ENCODE measurements around the gene U2AF2. TPM values are rescaled to one million over a fixed set of nuclear protein-coding genes. Genes with fewer than 3 reads are reported as not detected.
A peak's percentile ranks its signal among the peaks of the same experiment; 100 is the strongest.

The U2AF2 gene
- total RNA-seq, 1 experiment from 2014 or later: 289 TPM

- DNase-seq: no peak
- no TSS peak for BruUV-seq (replicated peaks)
- Mint-ChIP-seq H3K9me3 (ENCODE audit: unreplicated experiment) (no peaks in the 10 kb centered on the region), H3K27ac (ENCODE audit: unreplicated experiment) (peak overlapping the region; percentile 91), H3K4me3 (ENCODE audit: unreplicated experiment) (peak overlapping the region; percentile 69), H3K36me3 (ENCODE audit: insufficient read depth, unreplicated experiment) (peaks cover 99% of the 10 kb centered on the region), H3K27me3 (ENCODE audit: insufficient read depth, unreplicated experiment) (no peaks in the 10 kb centered on the region), H3K4me1 (ENCODE audit: low read depth, unreplicated experiment) (peaks cover 39% of the 10 kb centered on the region)
- H3K4me1 ChIP-seq: peaks cover 37% of the 10 kb centered on the region
- TF ChIP-seq, protein P1, sequence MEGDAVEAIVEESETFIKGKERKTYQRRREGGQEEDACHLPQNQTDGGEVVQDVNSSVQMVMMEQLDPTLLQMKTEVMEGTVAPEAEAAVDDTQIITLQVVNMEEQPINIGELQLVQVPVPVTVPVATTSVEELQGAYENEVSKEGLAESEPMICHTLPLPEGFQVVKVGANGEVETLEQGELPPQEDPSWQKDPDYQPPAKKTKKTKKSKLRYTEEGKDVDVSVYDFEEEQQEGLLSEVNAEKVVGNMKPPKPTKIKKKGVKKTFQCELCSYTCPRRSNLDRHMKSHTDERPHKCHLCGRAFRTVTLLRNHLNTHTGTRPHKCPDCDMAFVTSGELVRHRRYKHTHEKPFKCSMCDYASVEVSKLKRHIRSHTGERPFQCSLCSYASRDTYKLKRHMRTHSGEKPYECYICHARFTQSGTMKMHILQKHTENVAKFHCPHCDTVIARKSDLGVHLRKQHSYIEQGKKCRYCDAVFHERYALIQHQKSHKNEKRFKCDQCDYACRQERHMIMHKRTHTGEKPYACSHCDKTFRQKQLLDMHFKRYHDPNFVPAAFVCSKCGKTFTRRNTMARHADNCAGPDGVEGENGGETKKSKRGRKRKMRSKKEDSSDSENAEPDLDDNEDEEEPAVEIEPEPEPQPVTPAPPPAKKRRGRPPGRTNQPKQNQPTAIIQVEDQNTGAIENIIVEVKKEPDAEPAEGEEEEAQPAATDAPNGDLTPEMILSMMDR (IDR thresholded peaks at IDR 0.05; ENCODE audit: insufficient read depth in 1 of 2, low read depth in 1 of 2, low read length in 1 of 2, severe bottlenecking in 1 of 2, unreplicated experiment in 1 of 2): no peak
- peaks cover 34% of the 10 kb centered on the region for H3K36me3 ChIP-seq (ENCODE audit: control insufficient read depth, insufficient read depth, low read length)
- H3K27me3 ChIP-seq (replicated peaks; ENCODE audit: control insufficient read depth, insufficient read depth, low read length): no peaks in the 10 kb centered on the region
- H3K9me3 ChIP-seq: no peaks in the 10 kb centered on the region
- ChIA-PET CTCF (interaction anchor here (1.0 kb wide), 1 partner anchor 14 kb away, joined by 3 read pairs; no protein-coding TSS in a partner anchor), POLR2A (interaction anchor here (0.6 to 2.0 kb wide), 4 partner anchors 8 to 158 kb away, joined by 3 to 15 read pairs (median 8); partner anchors contain the start of gene U2AF2)
- intact Hi-C loops (cut with micrococcal nuclease; ENCODE audit: unreplicated experiment): no loop called here
- no peak overlapping the region for H3K4me3 ChIP-seq (ENCODE audit: low read depth, low read length)
Measured at GRCh38 chr19:55667511-55667910, 12.7 kb downstream of the U2AF2 start.

DNA sequence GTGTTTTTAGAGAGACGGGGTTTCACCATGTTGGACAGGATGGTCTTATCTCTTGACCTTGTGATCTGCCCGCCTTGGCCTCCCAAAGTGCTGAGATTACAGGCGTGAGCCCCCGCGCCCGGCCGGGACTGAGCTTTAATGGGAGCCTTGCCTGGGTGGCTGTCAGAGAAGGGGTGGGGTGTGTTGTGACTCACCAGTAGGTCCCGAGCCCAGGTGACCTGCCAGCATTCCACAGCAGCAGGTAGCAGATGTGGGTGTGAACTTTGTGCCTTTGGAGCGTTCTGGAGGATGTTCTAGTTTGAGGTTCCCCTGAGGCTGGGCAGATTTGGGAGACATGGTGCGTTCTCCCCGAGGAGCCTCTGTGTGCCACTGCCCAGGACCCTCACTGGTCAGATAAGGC, 13.1 kb downstream of the U2AF2 start:
- peak; percentile 90 to 93 for DNase-seq
- ChIA-PET POLR2A (interaction anchor here (0.9 to 2.0 kb wide), 3 partner anchors 12 to 21 kb away, joined by 3 to 15 read pairs (median 4); partner anchors contain the start of gene U2AF2), CTCF (interaction anchor here (1.0 kb wide), 2 partner anchors 14 to 15 kb away, joined by 3 to 9 read pairs; partner anchors contain the start of gene U2AF2)
- TF ChIP-seq, protein P1 (IDR thresholded peaks at IDR 0.05; ENCODE audit: insufficient read depth in 1 of 2, low read depth in 1 of 2, low read length in 1 of 2, severe bottlenecking in 1 of 2, unreplicated experiment in 1 of 2): no peak
- intact Hi-C loops (cut with micrococcal nuclease; ENCODE audit: unreplicated experiment): no loop called here
- H3K27ac Mint-ChIP-seq (ENCODE audit: unreplicated experiment): peak overlapping the region; percentile 91
- no TSS peak for BruUV-seq (replicated peaks)
- H3K27me3 Mint-ChIP-seq (ENCODE audit: insufficient read depth, unreplicated experiment): no peaks in the 10 kb centered on the region
- H3K4me1 Mint-ChIP-seq (ENCODE audit: low read depth, unreplicated experiment): peaks cover 34% of the 10 kb centered on the region
- peaks cover 99% of the 10 kb centered on the region for H3K36me3 Mint-ChIP-seq (ENCODE audit: insufficient read depth, unreplicated experiment)
- no peaks in the 10 kb centered on the region for H3K9me3 Mint-ChIP-seq (ENCODE audit: unreplicated experiment)
- no peak overlapping the region for H3K4me3 ChIP-seq (ENCODE audit: low read depth, low read length)
- peak overlapping the region; percentile 69 for H3K4me3 Mint-ChIP-seq (ENCODE audit: unreplicated experiment)
- H3K4me1 ChIP-seq: peaks cover 38% of the 10 kb centered on the region
- no peaks in the 10 kb centered on the region for H3K9me3 ChIP-seq
- no peaks in the 10 kb centered on the region for H3K27me3 ChIP-seq (replicated peaks; ENCODE audit: control insufficient read depth, insufficient read depth, low read length)
- H3K36me3 ChIP-seq (ENCODE audit: control insufficient read depth, insufficient read depth, low read length): peaks cover 29% of the 10 kb centered on the region

- H3K4me3 ChIP-seq (ENCODE audit: low read depth, low read length): no peak overlapping the region
- Mint-ChIP-seq H3K27me3 (ENCODE audit: insufficient read depth, unreplicated experiment) (no peaks in the 10 kb centered on the region), H3K4me3 (ENCODE audit: unreplicated experiment) (no peak overlapping the region), H3K4me1 (ENCODE audit: low read depth, unreplicated experiment) (peaks cover 41% of the 10 kb centered on the region), H3K27ac (ENCODE audit: unreplicated experiment) (peak overlapping the region; percentile 91), H3K9me3 (ENCODE audit: unreplicated experiment) (no peaks in the 10 kb centered on the region), H3K36me3 (ENCODE audit: insufficient read depth, unreplicated experiment) (peaks cover 99% of the 10 kb centered on the region)
- H3K4me1 ChIP-seq: peaks cover 45% of the 10 kb centered on the region
- H3K27me3 ChIP-seq (replicated peaks; ENCODE audit: control insufficient read depth, insufficient read depth, low read length): no peaks in the 10 kb centered on the region
- intact Hi-C loops (cut with micrococcal nuclease; ENCODE audit: unreplicated experiment): no loop called here
- POLR2A ChIA-PET: interaction anchor here (0.9 to 2.0 kb wide), 2 partner anchors 14 to 21 kb away, joined by 3 to 15 read pairs; partner anchors contain the start of gene U2AF2
- TF ChIP-seq, protein P1 (IDR thresholded peaks at IDR 0.05; ENCODE audit: insufficient read depth in 1 of 2, low read depth in 1 of 2, low read length in 1 of 2, severe bottlenecking in 1 of 2, unreplicated experiment in 1 of 2): no peak
- CTCF ChIA-PET: interaction anchor here (1.0 kb wide), 1 partner anchor 14 kb away, joined by 9 read pairs; the partner anchor contains the start of gene U2AF2
- DNase-seq: no peak
- H3K9me3 ChIP-seq: no peaks in the 10 kb centered on the region
- peaks cover 27% of the 10 kb centered on the region for H3K36me3 ChIP-seq (ENCODE audit: control insufficient read depth, insufficient read depth, low read length)
- TSS peak; percentile 4 for BruUV-seq (replicated peaks)
Measured at GRCh38 chr19:55668603-55669348, 13.9 kb downstream of the U2AF2 start.
